ENCODE data around the gene HACD2.
A peak's percentile ranks its signal among the peaks of the same experiment; 100 is the strongest.
"Not testable (repeated sequence)": the region's sequence is repeated elsewhere in the genome, so short reads cannot be mapped to it uniquely, and the experiment has no call there.

HACD2 gene

GRCh38 chr3:123621186-123621849 lies 36.5 kb upstream of the HACD2 start:
- Mint-ChIP-seq H3K27ac (no peak overlapping the region), H3K4me1 (no peaks in the 10 kb centered on the region), H3K4me3 (no peak overlapping the region)

GRCh38 chr3:123620343-123620742 lies 35.5 kb upstream of the HACD2 start:
- Mint-ChIP-seq H3K9me3 (no peaks in the 10 kb centered on the region), H3K36me3 (ENCODE audit: low read depth) (no peaks in the 10 kb centered on the region), H3K27me3 (no peaks in the 10 kb centered on the region), H3K27ac (no peak overlapping the region), H3K4me1 (no peaks in the 10 kb centered on the region), H3K4me3 (no peak overlapping the region)
- ATAC-seq: no peak
- no peak for DNase-seq

More at GRCh38 chr3:123621186-123621849, 36.5 kb upstream of the HACD2 start:
- no peaks in the 10 kb centered on the region for H3K9me3 Mint-ChIP-seq
- ATAC-seq: no peak
- no peaks in the 10 kb centered on the region for H3K27me3 Mint-ChIP-seq
- no peak for DNase-seq
- no peaks in the 10 kb centered on the region for H3K36me3 Mint-ChIP-seq (ENCODE audit: low read depth)

GRCh38 chr3:123618768-123619484 lies 34.1 kb upstream of the HACD2 start:
- Mint-ChIP-seq H3K27ac (no peak overlapping the region), H3K4me3 (no peak overlapping the region), H3K36me3 (ENCODE audit: low read depth) (no peaks in the 10 kb centered on the region), H3K27me3 (no peaks in the 10 kb centered on the region), H3K9me3 (no peaks in the 10 kb centered on the region), H3K4me1 (no peaks in the 10 kb centered on the region)
- ATAC-seq: no peak
- DNase-seq: no peak

GRCh38 chr3:123618076-123618708 lies 33.3 kb upstream of the HACD2 start:
- ATAC-seq: no peak
- no peaks in the 10 kb centered on the region for H3K9me3 Mint-ChIP-seq
- H3K4me1 Mint-ChIP-seq: no peaks in the 10 kb centered on the region
- no peak overlapping the region for H3K4me3 Mint-ChIP-seq
- H3K27me3 Mint-ChIP-seq: no peaks in the 10 kb centered on the region
- no peak overlapping the region for H3K27ac Mint-ChIP-seq
- no peaks in the 10 kb centered on the region for H3K36me3 Mint-ChIP-seq (ENCODE audit: low read depth)
- DNase-seq: no peak

- H3K9me3 Mint-ChIP-seq: no peaks in the 10 kb centered on the region
- no peak overlapping the region for H3K27ac Mint-ChIP-seq
- peaks cover 5% of the 10 kb centered on the region for H3K36me3 Mint-ChIP-seq (ENCODE audit: low read depth)
- no peaks in the 10 kb centered on the region for H3K4me1 Mint-ChIP-seq
- ATAC-seq (no peak), DNase-seq (no peak)
- H3K4me3 Mint-ChIP-seq: no peak overlapping the region
- no peaks in the 10 kb centered on the region for H3K27me3 Mint-ChIP-seq
Observed at GRCh38 chr3:123616593-123616992, 31.7 kb upstream of the HACD2 start.

- ATAC-seq: no peak
- Mint-ChIP-seq H3K9me3 (no peaks in the 10 kb centered on the region), H3K27me3 (no peaks in the 10 kb centered on the region), H3K36me3 (ENCODE audit: low read depth) (peaks cover 5% of the 10 kb centered on the region), H3K4me3 (no peak overlapping the region), H3K27ac (no peak overlapping the region), H3K4me1 (peaks cover 3% of the 10 kb centered on the region)
- DNase-seq: no peak
Observed at GRCh38 chr3:123613543-123613942, 28.7 kb upstream of the HACD2 start.

- not testable (repeated sequence) for H3K4me1 Mint-ChIP-seq; ATAC-seq; DNase-seq; H3K36me3 Mint-ChIP-seq (ENCODE audit: low read depth); H3K4me3 Mint-ChIP-seq; H3K9me3 Mint-ChIP-seq; H3K27ac Mint-ChIP-seq; H3K27me3 Mint-ChIP-seq
Observed at GRCh38 chr3:123611674-123612073, 26.8 kb upstream of the HACD2 start.

- no peaks in the 10 kb centered on the region for H3K27me3 Mint-ChIP-seq
- DNase-seq (no peak), ATAC-seq (no peak)
- no peak overlapping the region for H3K4me3 Mint-ChIP-seq
- H3K4me1 Mint-ChIP-seq: peaks cover 9% of the 10 kb centered on the region
- H3K9me3 Mint-ChIP-seq: no peaks in the 10 kb centered on the region
- peaks cover 9% of the 10 kb centered on the region for H3K36me3 Mint-ChIP-seq (ENCODE audit: low read depth)
- H3K27ac Mint-ChIP-seq: no peak overlapping the region
Observed at GRCh38 chr3:123611082-123611481, 26.2 kb upstream of the HACD2 start.

DNA sequence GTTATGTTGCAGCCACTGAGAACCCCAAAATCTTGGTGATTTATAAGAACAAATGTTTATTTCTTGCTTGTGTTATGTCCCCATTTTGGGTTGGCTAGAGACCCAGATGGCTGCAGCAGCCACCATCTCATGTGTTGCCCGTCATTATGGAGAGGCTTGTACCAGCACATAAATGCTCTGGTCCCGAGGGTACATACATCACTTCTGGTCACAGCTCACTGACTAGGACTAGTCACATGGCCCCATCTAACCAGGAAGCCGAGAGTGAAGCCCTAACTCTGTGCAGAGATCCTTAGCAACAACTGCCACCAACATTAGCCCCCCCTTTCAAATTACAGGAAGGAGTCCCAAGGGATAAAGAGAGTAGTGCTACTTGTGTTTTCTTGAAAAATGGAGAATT lies 25.5 kb upstream of the HACD2 start:
- DNase-seq (no peak), ATAC-seq (no peak)
- Mint-ChIP-seq H3K27ac (no peak overlapping the region), H3K36me3 (ENCODE audit: low read depth) (peaks cover 9% of the 10 kb centered on the region), H3K9me3 (no peaks in the 10 kb centered on the region), H3K4me3 (no peak overlapping the region), H3K4me1 (peaks cover 14% of the 10 kb centered on the region), H3K27me3 (no peaks in the 10 kb centered on the region)

- Mint-ChIP-seq H3K27me3 (no peaks in the 10 kb centered on the region), H3K4me3 (no peak overlapping the region), H3K36me3 (ENCODE audit: low read depth) (peaks cover 9% of the 10 kb centered on the region), H3K27ac (no peak overlapping the region), H3K4me1 (peaks cover 23% of the 10 kb centered on the region), H3K9me3 (no peaks in the 10 kb centered on the region)
- ATAC-seq (no peak), DNase-seq (no peak)
Observed at GRCh38 chr3:123609063-123609462, 24.2 kb upstream of the HACD2 start.

GRCh38 chr3:123608263-123608937 lies 23.5 kb upstream of the HACD2 start:
- ATAC-seq: no peak
- H3K27me3 Mint-ChIP-seq: no peaks in the 10 kb centered on the region
- H3K9me3 Mint-ChIP-seq: no peaks in the 10 kb centered on the region
- H3K36me3 Mint-ChIP-seq (ENCODE audit: low read depth): peaks cover 9% of the 10 kb centered on the region
- no peak overlapping the region for H3K4me3 Mint-ChIP-seq
- DNase-seq: no peak
- peaks cover 23% of the 10 kb centered on the region for H3K4me1 Mint-ChIP-seq
- no peak overlapping the region for H3K27ac Mint-ChIP-seq

DNA sequence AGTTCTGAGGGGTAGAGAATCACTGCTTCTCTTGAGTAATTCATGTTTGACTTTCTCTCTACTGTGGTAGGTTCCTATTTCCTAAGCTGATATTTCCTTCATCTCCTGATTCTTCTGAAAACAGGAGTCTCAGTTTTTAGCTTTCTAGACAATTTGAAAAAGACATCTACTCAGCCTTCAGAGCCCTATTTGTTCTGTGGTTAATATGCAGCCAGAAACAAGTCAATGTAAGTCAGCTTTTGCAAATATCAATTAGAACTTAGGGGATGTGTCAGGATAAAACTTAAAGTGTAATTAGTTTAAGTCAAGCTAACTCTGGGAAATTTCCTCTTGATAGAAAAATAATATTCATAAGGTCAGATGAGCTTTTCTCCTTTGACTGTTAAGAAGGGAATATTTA lies 21.7 kb upstream of the HACD2 start:
- Mint-ChIP-seq H3K36me3 (ENCODE audit: low read depth) (peaks cover 4% of the 10 kb centered on the region), H3K27me3 (no peaks in the 10 kb centered on the region), H3K4me3 (no peak overlapping the region), H3K9me3 (no peaks in the 10 kb centered on the region), H3K27ac (no peak overlapping the region), H3K4me1 (peaks cover 23% of the 10 kb centered on the region)
- DNase-seq (no peak), ATAC-seq (no peak)

- Mint-ChIP-seq H3K4me3 (no peak overlapping the region), H3K4me1 (peaks cover 23% of the 10 kb centered on the region), H3K36me3 (ENCODE audit: low read depth) (peaks cover 7% of the 10 kb centered on the region), H3K27ac (no peak overlapping the region), H3K9me3 (no peaks in the 10 kb centered on the region), H3K27me3 (no peaks in the 10 kb centered on the region)
- DNase-seq: no peak
- ATAC-seq: peak; percentile 66
Observed at GRCh38 chr3:123605789-123606234, 21.0 kb upstream of the HACD2 start.

DNA sequence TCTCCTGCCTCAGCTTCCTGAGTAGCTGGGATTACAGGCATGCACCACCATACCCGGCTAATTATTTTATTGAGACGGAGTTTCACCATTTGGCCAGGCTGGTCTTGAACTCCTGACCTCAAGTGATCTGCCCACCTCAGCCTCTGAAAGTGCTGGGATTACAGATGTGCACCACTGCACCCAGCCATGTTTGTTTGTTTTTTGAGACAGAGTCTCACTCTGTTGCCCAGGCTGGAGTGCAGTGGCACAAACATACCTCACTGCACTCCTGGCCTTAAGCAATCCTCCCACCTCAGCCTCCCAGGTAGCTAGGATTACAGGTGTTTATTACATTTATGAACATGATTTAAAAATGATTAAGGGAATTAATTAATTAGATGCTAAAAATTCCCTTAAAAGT lies 18.3 kb upstream of the HACD2 start:
- not testable (repeated sequence) for H3K27me3 Mint-ChIP-seq, H3K9me3 Mint-ChIP-seq, H3K4me3 Mint-ChIP-seq, ATAC-seq, DNase-seq, H3K27ac Mint-ChIP-seq
- Mint-ChIP-seq H3K36me3 (ENCODE audit: low read depth) (peaks cover 12% of the 10 kb centered on the region), H3K4me1 (peaks cover 19% of the 10 kb centered on the region)

DNA sequence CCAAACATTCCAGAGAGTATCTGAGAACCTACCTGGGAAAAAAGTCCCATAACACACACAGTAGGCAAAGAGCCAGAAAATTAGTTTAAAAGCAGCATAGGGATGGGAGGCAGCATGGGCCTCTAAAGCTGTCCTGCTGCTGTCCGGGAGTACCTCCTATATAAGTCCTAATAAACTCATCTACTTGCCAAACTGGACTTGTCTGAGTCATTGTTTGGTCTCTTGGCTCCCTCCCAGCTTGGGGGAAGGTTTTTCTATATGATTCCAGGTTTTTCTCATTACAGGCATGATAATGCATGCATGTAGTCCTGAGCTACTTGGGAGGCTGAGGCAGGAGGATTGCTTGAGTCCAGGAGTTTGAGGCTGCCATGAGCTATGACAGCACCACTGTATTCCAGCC lies 17.5 kb upstream of the HACD2 start:
- Mint-ChIP-seq H3K27me3 (no peaks in the 10 kb centered on the region), H3K36me3 (ENCODE audit: low read depth) (peaks cover 13% of the 10 kb centered on the region), H3K9me3 (no peaks in the 10 kb centered on the region), H3K27ac (no peak overlapping the region), H3K4me1 (peaks cover 19% of the 10 kb centered on the region), H3K4me3 (no peak overlapping the region)
- DNase-seq (no peak), ATAC-seq (no peak)

Measured in activated naive CD8-positive, alpha-beta T cell treated with anti-CD3 and anti-CD28 coated beads, Interleukin-2, amount 50 U/mL, for 24 hours (primary cell).